ENCODE measurements around the gene ANKRD40.

The ANKRD40 gene

GRCh38 chr17:50660887-50661345, 46.8 kb downstream of the ANKRD40 start:
- Histone ChIP-seq H2AFZ (ENCODE audit: low read length) (no peak overlapping the region), H3K4me1 (ENCODE audit: low read length) (peaks cover 13% of the 10 kb centered on the region), H4K20me1 (ENCODE audit: insufficient read depth, low read length) (no peaks in the 10 kb centered on the region), H3K9me2 (replicated peaks; ENCODE audit: insufficient read depth, low read length) (no peaks in the 10 kb centered on the region), H3K9me3 (replicated peaks; ENCODE audit: insufficient read depth, low read length) (no peaks in the 10 kb centered on the region), H3K36me3 (replicated peaks; ENCODE audit: insufficient read depth, low read length) (no peaks in the 10 kb centered on the region), H3K9ac (ENCODE audit: low read length) (no peak overlapping the region), H3K27ac (ENCODE audit: low read length) (no peak overlapping the region), H3K4me2 (ENCODE audit: low read depth, low read length) (no peak overlapping the region), H3F3A (ENCODE audit: insufficient read depth, low read length) (no peaks in the 10 kb centered on the region), H3K4me3 (ENCODE audit: low read length) (no peak overlapping the region), H3K79me2 (ENCODE audit: low read length) (no peaks in the 10 kb centered on the region), H3K27me3 (replicated peaks; ENCODE audit: insufficient read depth, low read length) (no peaks in the 10 kb centered on the region)
- DNase-seq, result no peak
- TF ChIP-seq EZH2 (optimal IDR thresholded peaks at IDR 0.05; ENCODE audit: low read depth, low read length), result no peak
- TF ChIP-seq EZH2phosphoT487 (IDR thresholded peaks at IDR 0.05; ENCODE audit: low read length), result no peak
- TF ChIP-seq CTCF (IDR thresholded peaks at IDR 0.05; ENCODE audit: low read length), result no peak

GRCh38 chr17:50660042-50660886, 47.5 kb downstream of the ANKRD40 start:
- no peak overlapping the region for H3K27ac ChIP-seq (ENCODE audit: low read length)
- DNase-seq, result no peak
- no peaks in the 10 kb centered on the region for H3K9me3 ChIP-seq (replicated peaks; ENCODE audit: insufficient read depth, low read length)
- H3K36me3 ChIP-seq (replicated peaks; ENCODE audit: insufficient read depth, low read length), result no peaks in the 10 kb centered on the region
- H3K9ac ChIP-seq (ENCODE audit: low read length), result no peak overlapping the region
- H2AFZ ChIP-seq (ENCODE audit: low read length), result no peak overlapping the region
- no peaks in the 10 kb centered on the region for H3K9me2 ChIP-seq (replicated peaks; ENCODE audit: insufficient read depth, low read length)
- no peaks in the 10 kb centered on the region for H3F3A ChIP-seq (ENCODE audit: insufficient read depth, low read length)
- no peaks in the 10 kb centered on the region for H4K20me1 ChIP-seq (ENCODE audit: insufficient read depth, low read length)
- no peak overlapping the region for H3K4me3 ChIP-seq (ENCODE audit: low read length)
- no peak for TF ChIP-seq EZH2 (optimal IDR thresholded peaks at IDR 0.05; ENCODE audit: low read depth, low read length)
- TF ChIP-seq EZH2phosphoT487 (IDR thresholded peaks at IDR 0.05; ENCODE audit: low read length), result no peak
- no peak for TF ChIP-seq CTCF (IDR thresholded peaks at IDR 0.05; ENCODE audit: low read length)
- no peaks in the 10 kb centered on the region for H3K27me3 ChIP-seq (replicated peaks; ENCODE audit: insufficient read depth, low read length)
- H3K79me2 ChIP-seq (ENCODE audit: low read length), result no peaks in the 10 kb centered on the region
- H3K4me1 ChIP-seq (ENCODE audit: low read length), result peaks cover 13% of the 10 kb centered on the region
- no peak overlapping the region for H3K4me2 ChIP-seq (ENCODE audit: low read depth, low read length)

- no peak overlapping the region for H3K27ac ChIP-seq (ENCODE audit: low read length)
- no peaks in the 10 kb centered on the region for H3F3A ChIP-seq (ENCODE audit: insufficient read depth, low read length)
- peaks cover 13% of the 10 kb centered on the region for H3K4me1 ChIP-seq (ENCODE audit: low read length)
- no peaks in the 10 kb centered on the region for H4K20me1 ChIP-seq (ENCODE audit: insufficient read depth, low read length)
- H3K9me2 ChIP-seq (replicated peaks; ENCODE audit: insufficient read depth, low read length), result no peaks in the 10 kb centered on the region
- TF ChIP-seq EZH2 (optimal IDR thresholded peaks at IDR 0.05; ENCODE audit: low read depth, low read length) (no peak), CTCF (IDR thresholded peaks at IDR 0.05; ENCODE audit: low read length) (no peak), EZH2phosphoT487 (IDR thresholded peaks at IDR 0.05; ENCODE audit: low read length) (no peak)
- no peak overlapping the region for H3K4me2 ChIP-seq (ENCODE audit: low read depth, low read length)
- DNase-seq, result no peak
- H3K79me2 ChIP-seq (ENCODE audit: low read length), result no peaks in the 10 kb centered on the region
- H3K4me3 ChIP-seq (ENCODE audit: low read length), result no peak overlapping the region
- H3K9ac ChIP-seq (ENCODE audit: low read length), result no peak overlapping the region
- H3K36me3 ChIP-seq (replicated peaks; ENCODE audit: insufficient read depth, low read length), result no peaks in the 10 kb centered on the region
- no peak overlapping the region for H2AFZ ChIP-seq (ENCODE audit: low read length)
- no peaks in the 10 kb centered on the region for H3K27me3 ChIP-seq (replicated peaks; ENCODE audit: insufficient read depth, low read length)
- H3K9me3 ChIP-seq (replicated peaks; ENCODE audit: insufficient read depth, low read length), result no peaks in the 10 kb centered on the region
These were observed 48.5 kb downstream of the ANKRD40 start for GRCh38 chr17:50659179-50659578.

Data from MM.1S (cell line).